DND-41 (cell line): ENCODE results near the gene DNASE1L3.

ENCODE experiments used
- ATAC-seq: fragments of 200-7000 bp; cut with Tn5 transposase; 3 replicates; pipeline ENCODE4 v1.9.1; 2021; ENCODE audit warnings: low read depth; ENCODE audit not compliant: insufficient read depth
- DNase-seq: peaks from one replicate; pipeline ENCODE4 v3.0.0-alpha.2; 2020
- H2AFZ ChIP-seq: 2 replicates; pipeline ENCODE4 v1.6.0; 2012; ENCODE audit warnings: low read depth, low read length
- H3K27ac ChIP-seq: 2 replicates; pipeline ENCODE4 v1.5.1; 2012; ENCODE audit warnings: low read length, inconsistent platforms
- H3K27me3 ChIP-seq: fragments of 200-600 bp; sonication (generic); 2 replicates; pipeline ENCODE4 v1.6.0; 2012; ENCODE audit warnings: low read length, mild to moderate bottlenecking, inconsistent platforms; ENCODE audit not compliant: insufficient read depth, poor library complexity
- H3K36me3 ChIP-seq: 2 replicates; pipeline ENCODE4 v1.5.1; 2012; ENCODE audit warnings: low read length, inconsistent platforms; ENCODE audit not compliant: insufficient read depth
- H3K4me1 ChIP-seq: 2 replicates; pipeline ENCODE4 v1.5.1; 2012; ENCODE audit warnings: mild to moderate bottlenecking, low read length; ENCODE audit not compliant: insufficient read depth
- H3K4me2 ChIP-seq: 2 replicates; pipeline ENCODE4 v1.6.0; 2012; ENCODE audit warnings: mild to moderate bottlenecking, moderate library complexity, low read length, inconsistent platforms; ENCODE audit not compliant: insufficient read depth
- H3K4me3 ChIP-seq, 2 experiments: fragments of 200-600 bp in 1 of 2; shearing (Covaris generic) in 1 of 2; 2 replicates each; pipeline ENCODE4 v1.5.1; 2012 to 2016; ENCODE audit warnings: inconsistent platforms in 2 of 2, low read length in 2 of 2, mild to moderate bottlenecking in 2 of 2, low read depth in 1 of 2, moderate library complexity in 1 of 2
- H3K79me2 ChIP-seq: 2 replicates; pipeline ENCODE4 v1.6.0; 2012; ENCODE audit warnings: low read length, inconsistent platforms; ENCODE audit not compliant: insufficient read depth
- H3K9ac ChIP-seq: 2 replicates; pipeline ENCODE4 v1.6.0; 2012; ENCODE audit warnings: low read depth, mild to moderate bottlenecking, inconsistent platforms, low read length, moderate library complexity
- H3K9me3 ChIP-seq: 2 replicates; pipeline ENCODE4 v1.5.1; 2012; ENCODE audit warnings: low read length, moderate library complexity, mild to moderate bottlenecking, inconsistent platforms; ENCODE audit not compliant: insufficient read depth, severe bottlenecking
- H4K20me1 ChIP-seq: 2 replicates; pipeline ENCODE4 v1.6.0; 2012; ENCODE audit warnings: low read length; ENCODE audit not compliant: insufficient read depth
- EZH2 ChIP-seq: IDR thresholded peaks from 3 replicates; pipeline ENCODE4 v1.6.1; 2012; ENCODE audit warnings: borderline replicate concordance, low read depth, mild to moderate bottlenecking, moderate library complexity, low read length, inconsistent platforms; ENCODE audit not compliant: severe bottlenecking
- TF ChIP-seq, protein P1 (sequence below): IDR thresholded peaks from 2 replicates; pipeline ENCODE4 v1.5.1; 2012; ENCODE audit warnings: borderline replicate concordance, low read length, moderate library complexity, mild to moderate bottlenecking; ENCODE audit not compliant: poor library complexity, severe bottlenecking; ENCODE audit errors: extremely low read depth

Gene DNASE1L3

DNA sequence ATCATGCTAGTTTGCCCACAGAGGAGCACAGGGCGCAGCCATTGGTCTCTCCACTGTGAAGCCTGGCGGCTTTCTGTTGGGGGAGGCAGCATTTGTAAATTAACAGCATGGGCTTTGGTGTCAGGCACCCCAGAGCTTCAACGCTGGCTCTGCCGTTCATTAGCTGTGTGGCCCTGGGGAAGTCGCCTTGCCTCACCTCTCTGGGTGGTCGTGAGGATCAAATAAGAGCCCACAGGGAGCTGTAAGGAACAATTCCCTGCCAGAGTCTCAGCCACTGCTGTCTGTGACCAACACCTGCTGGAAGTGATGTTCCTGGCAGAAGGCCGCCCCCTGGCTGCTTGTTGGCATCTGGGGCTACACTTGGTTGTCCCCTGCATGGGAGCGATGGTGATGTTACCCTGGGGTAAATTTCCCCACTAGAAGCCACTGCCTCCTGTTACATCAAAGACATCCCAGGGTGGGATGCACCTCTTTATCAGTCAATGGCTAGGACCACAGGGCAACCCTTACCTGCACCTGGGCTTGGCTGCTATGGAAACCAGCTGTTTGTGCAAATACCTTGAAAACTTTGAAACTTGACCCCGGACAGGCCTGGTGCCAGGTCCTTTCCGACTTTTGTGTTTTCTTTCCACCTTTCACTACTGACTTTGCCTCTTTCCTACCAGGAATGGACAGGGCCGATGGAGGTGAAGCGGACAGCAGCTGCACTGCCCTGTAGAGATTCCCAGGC is 36.9 kb downstream of the DNASE1L3 start:
- TF ChIP-seq, protein P1, sequence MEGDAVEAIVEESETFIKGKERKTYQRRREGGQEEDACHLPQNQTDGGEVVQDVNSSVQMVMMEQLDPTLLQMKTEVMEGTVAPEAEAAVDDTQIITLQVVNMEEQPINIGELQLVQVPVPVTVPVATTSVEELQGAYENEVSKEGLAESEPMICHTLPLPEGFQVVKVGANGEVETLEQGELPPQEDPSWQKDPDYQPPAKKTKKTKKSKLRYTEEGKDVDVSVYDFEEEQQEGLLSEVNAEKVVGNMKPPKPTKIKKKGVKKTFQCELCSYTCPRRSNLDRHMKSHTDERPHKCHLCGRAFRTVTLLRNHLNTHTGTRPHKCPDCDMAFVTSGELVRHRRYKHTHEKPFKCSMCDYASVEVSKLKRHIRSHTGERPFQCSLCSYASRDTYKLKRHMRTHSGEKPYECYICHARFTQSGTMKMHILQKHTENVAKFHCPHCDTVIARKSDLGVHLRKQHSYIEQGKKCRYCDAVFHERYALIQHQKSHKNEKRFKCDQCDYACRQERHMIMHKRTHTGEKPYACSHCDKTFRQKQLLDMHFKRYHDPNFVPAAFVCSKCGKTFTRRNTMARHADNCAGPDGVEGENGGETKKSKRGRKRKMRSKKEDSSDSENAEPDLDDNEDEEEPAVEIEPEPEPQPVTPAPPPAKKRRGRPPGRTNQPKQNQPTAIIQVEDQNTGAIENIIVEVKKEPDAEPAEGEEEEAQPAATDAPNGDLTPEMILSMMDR: peak; percentile 71
- TF ChIP-seq EZH2: no peak
- Histone ChIP-seq H3K4me1 (no peaks in the 10 kb centered on the region), H3K27me3 (no peaks in the 10 kb centered on the region), H3K9ac (no peak overlapping the region), H4K20me1 (no peaks in the 10 kb centered on the region), H3K36me3 (peaks cover 18% of the 10 kb centered on the region), H2AFZ (no peak overlapping the region), H3K9me3 (no peaks in the 10 kb centered on the region), H3K27ac (no peak overlapping the region), H3K4me2 (no peak overlapping the region), H3K4me3 (no peak overlapping the region), H3K79me2 (no peaks in the 10 kb centered on the region)
- peak; percentile 73 for ATAC-seq
- peak; percentile 63 for DNase-seq

DNA sequence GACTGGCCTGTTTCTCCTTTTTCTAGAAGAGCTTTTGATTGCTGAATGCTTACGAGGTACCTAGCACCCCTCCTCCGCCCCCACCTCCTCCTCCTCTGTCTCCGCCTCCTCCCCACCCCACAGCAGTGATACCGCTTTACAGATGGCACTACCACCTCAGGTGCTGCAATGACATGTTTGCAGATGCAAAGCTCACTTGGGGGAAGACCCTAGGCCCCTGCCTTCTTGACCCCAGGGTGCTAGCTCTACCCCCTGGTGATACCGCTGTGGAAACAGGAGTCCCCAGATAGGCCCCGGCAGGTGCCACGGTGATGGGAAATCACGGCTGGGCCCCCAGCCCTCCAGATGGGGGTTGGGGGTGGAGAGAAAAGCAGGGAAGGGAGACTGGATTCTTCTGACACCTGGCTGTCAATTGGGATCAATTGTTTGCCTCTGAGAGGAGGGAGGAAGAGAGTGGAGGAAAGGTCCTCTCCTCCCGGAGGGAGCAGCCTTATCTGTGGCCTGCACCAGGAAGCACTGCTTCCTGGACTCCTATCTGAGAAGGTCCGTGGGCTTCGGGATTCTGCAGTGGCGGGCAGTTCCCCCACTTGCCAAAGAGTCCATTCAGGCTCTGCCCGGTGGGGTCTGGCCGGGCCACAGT is 37.6 kb downstream of the DNASE1L3 start:
- no peaks in the 10 kb centered on the region for H3K79me2 ChIP-seq
- no peak overlapping the region for H3K27ac ChIP-seq
- DNase-seq (no peak), ATAC-seq (0 out of 3 replicates have a peak, but pooled peaks have one; percentile 3)
- no peak overlapping the region for H3K4me2 ChIP-seq
- H3K9me3 ChIP-seq: no peaks in the 10 kb centered on the region
- H3K4me1 ChIP-seq: no peaks in the 10 kb centered on the region
- no peak overlapping the region for H2AFZ ChIP-seq
- H3K9ac ChIP-seq: no peak overlapping the region
- H3K4me3 ChIP-seq: no peak overlapping the region
- TF ChIP-seq, protein P1: no peak
- TF ChIP-seq EZH2: no peak
- H3K27me3 ChIP-seq: no peaks in the 10 kb centered on the region
- H3K36me3 ChIP-seq: peaks cover 24% of the 10 kb centered on the region
- H4K20me1 ChIP-seq: no peaks in the 10 kb centered on the region

DNA sequence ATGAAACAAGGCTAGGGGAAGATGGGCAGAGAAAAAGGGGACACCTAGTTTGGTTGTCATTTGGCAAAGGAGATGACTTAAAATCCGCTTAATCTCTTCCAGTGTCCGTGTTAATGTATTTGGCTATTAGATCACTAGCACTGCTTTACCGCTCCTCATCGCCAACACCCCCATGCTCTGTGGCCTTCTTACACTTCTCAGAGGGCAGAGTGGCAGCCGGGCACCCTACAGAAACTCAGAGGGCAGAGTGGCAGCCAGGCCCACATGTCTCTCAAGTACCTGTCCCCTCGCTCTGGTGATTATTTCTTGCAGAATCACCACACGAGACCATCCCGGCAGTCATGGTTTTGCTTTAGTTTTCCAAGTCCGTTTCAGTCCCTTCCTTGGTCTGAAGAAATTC is 39.6 kb downstream of the DNASE1L3 start:
- no peak overlapping the region for H3K27ac ChIP-seq
- no peaks in the 10 kb centered on the region for H4K20me1 ChIP-seq
- H3K4me1 ChIP-seq: no peaks in the 10 kb centered on the region
- H3K9me3 ChIP-seq: no peaks in the 10 kb centered on the region
- no peak for DNase-seq
- H3K79me2 ChIP-seq: no peaks in the 10 kb centered on the region
- H3K27me3 ChIP-seq: no peaks in the 10 kb centered on the region
- no peak overlapping the region for H3K9ac ChIP-seq
- TF ChIP-seq, protein P1: no peak
- no peak for TF ChIP-seq EZH2
- ATAC-seq: no peak
- H3K4me3 ChIP-seq: no peak overlapping the region
- no peak overlapping the region for H3K4me2 ChIP-seq
- H3K36me3 ChIP-seq: peaks cover 32% of the 10 kb centered on the region
- H2AFZ ChIP-seq: no peak overlapping the region
